Activated CD8-positive, alpha-beta memory T cell treated with anti-CD3 and anti-CD28 coated beads, Interleukin-2, amount 10 ng/mL, durations not matched to agents 7 days and 5 days (primary cell): ENCODE results near the gene DOK6. TPM values are rescaled to one million over a fixed set of nuclear protein-coding genes. Genes with fewer than 3 reads are reported as not detected.

Source experiments
- ATAC-seq: fragments of 150-1000 bp; cut with Tn5 transposase; one replicate; pipeline ENCODE4 v1.10.0; 2021; ENCODE audit warnings: moderate library complexity
- CTCF ChIA-PET: fragments of 350-600 bp; sonication (Branson Sonifier 250); formaldehyde crosslinking; loops from one replicate; lab custom pipeline; 2021; ENCODE audit warnings: antibody characterized with exemption; lab: Charles Lee
- DNase-seq: peaks from one replicate; pipeline ENCODE4 v3.0.0-alpha.2; 2020
- H3K27ac Mint-ChIP-seq: one replicate; pipeline ENCODE4 v1.8.0; 2021; ENCODE audit warnings: mild to moderate bottlenecking, mixed read lengths
- H3K27me3 Mint-ChIP-seq: one replicate; pipeline ENCODE4 v1.8.0; 2021; ENCODE audit warnings: mixed read lengths
- H3K36me3 Mint-ChIP-seq: one replicate; pipeline ENCODE4 v1.8.0; 2021; ENCODE audit warnings: mild to moderate bottlenecking, mixed read lengths
- H3K4me1 Mint-ChIP-seq: one replicate; pipeline ENCODE4 v1.8.0; 2021; ENCODE audit warnings: mixed read lengths
- H3K4me3 Mint-ChIP-seq: one replicate; pipeline ENCODE4 v1.8.0; 2021; ENCODE audit warnings: mild to moderate bottlenecking, moderate library complexity, mixed read lengths
- H3K9me3 Mint-ChIP-seq: one replicate; pipeline ENCODE4 v1.8.0; 2022; ENCODE audit warnings: low read depth, mixed read lengths
- total RNA-seq, 2 experiments: library from RNA; stranded (reverse); gene quantifications; one replicate each; pipeline ENCODE4 v1.2.3, GENCODE V29; 2021

The DOK6 gene
- total RNA-seq, 2 experiments from 2014 or later = not detected

- Mint-ChIP-seq H3K4me3 (no peak overlapping the region), H3K4me1 (no peaks in the 10 kb centered on the region), H3K9me3 (no peaks in the 10 kb centered on the region), H3K27ac (no peak overlapping the region), H3K27me3 (peaks cover 9% of the 10 kb centered on the region), H3K36me3 (no peaks in the 10 kb centered on the region)
- ATAC-seq (no peak), DNase-seq (no peak)
- CTCF ChIA-PET = no interaction called here
Measured at GRCh38 chr18:69626171-69626570, 225.5 kb downstream of the DOK6 start.

GRCh38 chr18:69626643-69627242 lies 226.1 kb downstream of the DOK6 start:
- DNase-seq = no peak
- no peak overlapping the region for H3K4me3 Mint-ChIP-seq
- H3K27me3 Mint-ChIP-seq = peaks cover 9% of the 10 kb centered on the region
- H3K9me3 Mint-ChIP-seq = no peaks in the 10 kb centered on the region
- H3K27ac Mint-ChIP-seq = no peak overlapping the region
- no peaks in the 10 kb centered on the region for H3K36me3 Mint-ChIP-seq
- no peaks in the 10 kb centered on the region for H3K4me1 Mint-ChIP-seq
- CTCF ChIA-PET = no interaction called here
- ATAC-seq = no peak

GRCh38 chr18:69628774-69629359 lies 228.2 kb downstream of the DOK6 start:
- DNase-seq (no peak), ATAC-seq (no peak)
- H3K27ac Mint-ChIP-seq = no peak overlapping the region
- H3K4me3 Mint-ChIP-seq = no peak overlapping the region
- H3K9me3 Mint-ChIP-seq = no peaks in the 10 kb centered on the region
- H3K4me1 Mint-ChIP-seq = no peaks in the 10 kb centered on the region
- H3K36me3 Mint-ChIP-seq = no peaks in the 10 kb centered on the region
- H3K27me3 Mint-ChIP-seq = peaks cover 9% of the 10 kb centered on the region
- CTCF ChIA-PET = no interaction called here

- CTCF ChIA-PET = no interaction called here
- Mint-ChIP-seq H3K27me3 (peaks cover 20% of the 10 kb centered on the region), H3K4me1 (peaks cover 2% of the 10 kb centered on the region), H3K4me3 (no peak overlapping the region), H3K36me3 (no peaks in the 10 kb centered on the region), H3K9me3 (no peaks in the 10 kb centered on the region), H3K27ac (no peak overlapping the region)
- DNase-seq (no peak), ATAC-seq (no peak)
Measured at GRCh38 chr18:69631281-69631680, 230.6 kb downstream of the DOK6 start.

GRCh38 chr18:69635482-69635881 lies 234.8 kb downstream of the DOK6 start:
- Mint-ChIP-seq H3K36me3 (no peaks in the 10 kb centered on the region), H3K27me3 (peaks cover 14% of the 10 kb centered on the region), H3K4me3 (no peak overlapping the region), H3K27ac (no peak overlapping the region), H3K9me3 (no peaks in the 10 kb centered on the region), H3K4me1 (peaks cover 2% of the 10 kb centered on the region)
- ATAC-seq (no peak), DNase-seq (no peak)
- CTCF ChIA-PET = no interaction called here

- CTCF ChIA-PET = interaction anchor here (1.0 kb wide), 1 partner anchor 450 kb away, joined by 4 read pairs; no protein-coding TSS in a partner anchor
- Mint-ChIP-seq H3K27ac (no peak overlapping the region), H3K36me3 (no peaks in the 10 kb centered on the region), H3K27me3 (peaks cover 16% of the 10 kb centered on the region), H3K4me1 (peaks cover 2% of the 10 kb centered on the region), H3K9me3 (no peaks in the 10 kb centered on the region), H3K4me3 (no peak overlapping the region)
- DNase-seq = no peak
- ATAC-seq = peak; percentile 61
Measured at GRCh38 chr18:69636529-69637301, 236.0 kb downstream of the DOK6 start.

- Mint-ChIP-seq H3K4me1 (peaks cover 2% of the 10 kb centered on the region), H3K9me3 (no peaks in the 10 kb centered on the region), H3K27ac (no peak overlapping the region), H3K27me3 (peaks cover 19% of the 10 kb centered on the region), H3K36me3 (no peaks in the 10 kb centered on the region), H3K4me3 (no peak overlapping the region)
- CTCF ChIA-PET = interaction anchor here (1.0 kb wide), 1 partner anchor 449 kb away, joined by 4 read pairs; no protein-coding TSS in a partner anchor
- ATAC-seq (no peak), DNase-seq (no peak)
Measured at GRCh38 chr18:69638056-69638455, 237.4 kb downstream of the DOK6 start.

GRCh38 chr18:69647702-69648101 lies 247.0 kb downstream of the DOK6 start:
- CTCF ChIA-PET = interaction anchor here (0.8 kb wide), 1 partner anchor 605 kb away, joined by 3 read pairs; no protein-coding TSS in a partner anchor
- no peak overlapping the region for H3K27ac Mint-ChIP-seq

GRCh38 chr18:69648486-69648885 lies 247.8 kb downstream of the DOK6 start:
- CTCF ChIA-PET = interaction anchor here (0.8 kb wide), 1 partner anchor 604 kb away, joined by 3 read pairs; no protein-coding TSS in a partner anchor
- DNase-seq = no peak
- Mint-ChIP-seq H3K27ac (no peak overlapping the region), H3K4me1 (no peaks in the 10 kb centered on the region), H3K36me3 (no peaks in the 10 kb centered on the region), H3K27me3 (peaks cover 12% of the 10 kb centered on the region), H3K4me3 (no peak overlapping the region), H3K9me3 (no peaks in the 10 kb centered on the region)
- ATAC-seq = no peak

More at GRCh38 chr18:69647702-69648101, 247.0 kb downstream of the DOK6 start:
- DNase-seq (no peak), ATAC-seq (no peak)
- H3K27me3 Mint-ChIP-seq = peaks cover 8% of the 10 kb centered on the region
- H3K4me3 Mint-ChIP-seq = no peak overlapping the region
- H3K36me3 Mint-ChIP-seq = no peaks in the 10 kb centered on the region
- H3K9me3 Mint-ChIP-seq = no peaks in the 10 kb centered on the region
- H3K4me1 Mint-ChIP-seq = no peaks in the 10 kb centered on the region

- peaks cover 17% of the 10 kb centered on the region for H3K27me3 Mint-ChIP-seq
Measured at GRCh38 chr18:69649684-69650083, 249.0 kb downstream of the DOK6 start.

GRCh38 chr18:69651243-69651642 lies 250.6 kb downstream of the DOK6 start:
- Mint-ChIP-seq H3K4me1 (no peaks in the 10 kb centered on the region), H3K36me3 (no peaks in the 10 kb centered on the region), H3K4me3 (no peak overlapping the region), H3K9me3 (no peaks in the 10 kb centered on the region), H3K27me3 (peaks cover 17% of the 10 kb centered on the region), H3K27ac (no peak overlapping the region)
- CTCF ChIA-PET = no interaction called here
- DNase-seq (no peak), ATAC-seq (no peak)

More at GRCh38 chr18:69649684-69650083, 249.0 kb downstream of the DOK6 start:
- CTCF ChIA-PET = no interaction called here
- ATAC-seq (no peak), DNase-seq (no peak)
- Mint-ChIP-seq H3K27ac (no peak overlapping the region), H3K36me3 (no peaks in the 10 kb centered on the region), H3K4me1 (no peaks in the 10 kb centered on the region), H3K9me3 (no peaks in the 10 kb centered on the region), H3K4me3 (no peak overlapping the region)

- no peaks in the 10 kb centered on the region for H3K9me3 Mint-ChIP-seq
- ATAC-seq = no peak
- H3K4me1 Mint-ChIP-seq = no peaks in the 10 kb centered on the region
- no peak overlapping the region for H3K4me3 Mint-ChIP-seq
- H3K27me3 Mint-ChIP-seq = peaks cover 20% of the 10 kb centered on the region
- DNase-seq = no peak
- H3K36me3 Mint-ChIP-seq = no peaks in the 10 kb centered on the region
- no peak overlapping the region for H3K27ac Mint-ChIP-seq
- CTCF ChIA-PET = no interaction called here
Measured at GRCh38 chr18:69655816-69656215, 255.1 kb downstream of the DOK6 start.

- Mint-ChIP-seq H3K4me1 (no peaks in the 10 kb centered on the region), H3K27me3 (peaks cover 23% of the 10 kb centered on the region), H3K9me3 (no peaks in the 10 kb centered on the region), H3K4me3 (no peak overlapping the region), H3K36me3 (no peaks in the 10 kb centered on the region), H3K27ac (no peak overlapping the region)
- no peak for ATAC-seq
- DNase-seq = no peak
- CTCF ChIA-PET = no interaction called here
Measured at GRCh38 chr18:69658103-69658502, 257.4 kb downstream of the DOK6 start.
